NT2/D1 (cell line): ENCODE data around the gene FBXW11.

Experiments
- YY1 ChIP-seq: IDR thresholded peaks from 2 replicates; pipeline ENCODE4 v1.6.1; 2011; ENCODE audit not compliant: insufficient read length, insufficient read depth
- ZNF274 ChIP-seq: IDR thresholded peaks from 2 replicates; pipeline ENCODE4 v1.6.1; 2011; ENCODE audit warnings: mild to moderate bottlenecking, low read depth, low read length

DNA sequence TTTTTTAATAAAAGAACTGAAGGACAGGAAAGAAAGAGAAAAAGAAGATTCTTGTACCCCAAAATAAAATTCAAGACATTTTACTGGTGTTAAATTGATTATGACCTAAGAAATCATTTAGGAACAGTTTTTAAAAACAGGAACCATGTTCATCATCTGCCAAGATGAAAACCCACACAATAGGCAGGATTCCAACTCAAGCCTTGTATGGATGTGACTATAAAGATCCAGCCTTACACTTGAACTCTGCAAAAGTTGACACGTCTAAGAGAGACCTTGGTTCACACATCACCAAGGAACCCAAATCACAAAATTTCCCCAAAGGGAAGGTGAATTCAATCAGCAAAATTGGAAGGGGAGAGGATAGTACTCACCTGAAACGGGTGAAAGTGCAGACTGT is 138.2 kb downstream of the FBXW11 start:
- TF ChIP-seq ZNF274 (no peak), YY1 (no peak)
